Activated CD4-positive, alpha-beta T cell treated with anti-CD3 and anti-CD28 coated beads for 4 hours (primary cell): ENCODE results near the gene SPRED2.
"Not testable (repeated sequence)": the region's sequence is repeated elsewhere in the genome, so short reads cannot be mapped to it uniquely, and the experiment has no call there.

Experiments used
- DNase-seq, 2 donors: peaks; one replicate each; pipeline ENCODE4 v3.0.0-alpha.2; 2020

Gene SPRED2

DNA sequence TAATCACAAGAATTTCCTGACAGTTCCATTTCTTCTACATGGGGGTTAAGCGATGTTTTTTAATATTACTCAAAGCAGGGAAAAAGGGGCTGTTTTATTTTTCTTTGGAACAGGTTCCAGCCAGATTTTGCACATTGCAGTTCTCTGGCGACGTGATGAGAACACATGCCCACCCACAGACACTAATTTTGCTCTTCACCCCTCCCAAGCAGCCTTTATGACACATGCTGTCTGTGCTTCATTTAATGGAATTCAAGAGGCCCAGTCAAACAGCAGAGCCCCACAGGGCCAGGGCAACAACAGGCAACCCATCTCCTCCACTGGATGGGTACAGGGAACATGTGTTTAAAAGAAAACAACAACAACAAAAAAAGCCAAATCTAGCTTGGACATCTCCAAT is 70.8 kb downstream of the SPRED2 start:
- DNase-seq: no peak

DNA sequence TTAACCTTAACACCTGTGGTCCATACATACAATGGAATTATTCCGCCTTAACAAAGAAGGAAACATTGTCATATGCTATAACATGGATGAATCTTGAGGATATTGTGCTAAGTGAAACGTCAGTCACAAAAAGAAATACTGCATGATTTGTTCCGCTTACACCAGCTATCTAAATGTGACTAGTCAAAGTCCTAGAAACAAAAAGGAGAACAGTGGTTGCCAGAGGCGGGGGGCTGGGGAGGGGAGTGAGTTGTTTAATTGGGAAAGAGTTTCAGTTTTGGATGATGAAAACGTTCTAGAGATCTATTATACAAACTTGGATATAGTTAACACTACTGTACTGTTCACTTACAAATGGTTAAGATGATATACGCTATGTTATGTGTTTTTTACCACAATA is 72.0 kb downstream of the SPRED2 start:
- no peak for DNase-seq

DNA sequence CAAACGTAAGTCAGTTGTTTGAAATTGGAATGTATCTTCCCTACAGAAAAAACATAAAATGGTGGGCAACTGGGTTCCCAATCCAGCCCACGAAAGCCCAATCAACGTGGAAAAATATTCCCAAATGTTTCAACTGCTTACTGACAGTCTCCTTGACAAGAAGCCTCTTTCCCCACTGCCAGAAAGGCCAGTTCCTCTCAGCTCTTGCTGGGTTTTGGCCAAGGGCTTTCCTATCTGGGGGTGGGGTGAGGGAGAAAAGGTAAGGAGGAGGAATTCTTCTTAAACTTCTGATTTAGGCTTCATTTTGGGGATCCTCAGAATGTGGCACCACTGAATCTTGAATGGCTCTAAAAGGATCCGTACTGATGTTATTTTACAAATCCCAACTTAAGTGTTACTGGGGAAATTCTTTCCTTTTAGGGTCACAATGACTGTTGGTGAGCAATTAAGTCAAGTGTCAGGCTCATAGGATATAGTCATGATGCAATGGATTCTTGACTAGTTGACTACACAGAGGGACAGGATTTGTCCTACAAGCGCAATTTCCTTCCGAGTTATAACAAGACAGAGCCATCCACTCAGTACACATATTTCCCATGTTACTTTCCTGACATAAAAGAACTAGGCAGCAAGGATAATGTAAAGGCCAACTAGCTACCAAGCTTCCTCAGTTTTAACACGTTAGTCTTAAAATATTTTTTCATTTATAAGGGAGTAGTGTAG is 73.6 kb downstream of the SPRED2 start:
- no peak for DNase-seq

DNA sequence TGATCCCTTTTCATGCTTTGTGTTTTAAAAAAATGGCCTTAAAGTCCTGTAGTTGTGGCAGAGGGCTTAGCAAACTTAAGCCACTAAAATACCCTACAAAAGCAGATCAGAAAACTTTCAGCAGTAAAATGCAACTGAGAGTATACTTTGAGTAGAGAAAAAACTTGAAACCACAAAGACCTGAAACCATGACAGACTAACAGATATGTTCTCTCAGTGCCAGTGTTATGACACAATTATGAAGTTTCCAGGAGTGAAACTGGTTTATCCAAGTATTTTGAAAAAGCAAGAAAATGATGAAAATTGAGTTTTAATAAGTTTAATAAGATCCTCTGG is 74.5 kb downstream of the SPRED2 start:
- no peak for DNase-seq

DNA sequence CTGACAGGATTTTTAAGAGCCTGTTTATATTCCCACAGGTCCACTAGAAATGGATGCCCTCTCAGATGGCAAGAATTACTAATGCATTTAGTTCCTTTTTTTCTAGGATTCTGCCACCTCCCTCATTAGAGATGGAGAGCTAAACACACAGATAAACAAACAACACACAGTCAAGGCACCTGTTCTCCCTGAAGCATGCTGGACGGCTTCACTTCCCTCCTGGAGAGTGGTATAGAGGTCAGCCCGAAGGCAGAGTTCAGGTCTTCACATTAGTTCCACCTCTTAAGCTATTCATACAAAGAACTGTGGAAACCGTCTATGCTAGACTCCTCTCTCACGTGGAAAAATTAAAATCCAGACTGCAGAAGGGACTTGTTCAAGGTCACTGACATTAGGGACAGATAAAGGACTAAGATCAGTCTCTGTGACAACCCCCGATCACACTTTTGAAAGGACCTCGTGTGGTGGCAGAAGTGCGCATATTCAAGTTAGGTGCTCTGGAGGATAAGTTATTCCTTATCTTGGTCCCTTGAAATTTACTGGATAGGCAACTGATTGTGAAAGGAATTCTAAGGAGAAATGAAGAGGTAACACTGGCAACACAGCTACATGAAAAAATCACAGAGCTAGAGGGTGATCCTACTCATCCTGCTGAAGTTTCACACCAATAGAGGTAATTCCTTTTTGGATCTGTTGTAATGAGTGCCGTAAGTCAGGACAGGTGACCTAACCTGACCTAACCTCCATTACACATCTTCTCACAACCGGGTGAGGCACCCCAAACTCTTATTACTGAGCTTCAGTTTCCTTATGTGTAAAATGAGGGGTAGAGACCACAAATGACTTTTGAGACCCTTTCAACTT is 75.1 kb downstream of the SPRED2 start:
- no peak for DNase-seq

DNA sequence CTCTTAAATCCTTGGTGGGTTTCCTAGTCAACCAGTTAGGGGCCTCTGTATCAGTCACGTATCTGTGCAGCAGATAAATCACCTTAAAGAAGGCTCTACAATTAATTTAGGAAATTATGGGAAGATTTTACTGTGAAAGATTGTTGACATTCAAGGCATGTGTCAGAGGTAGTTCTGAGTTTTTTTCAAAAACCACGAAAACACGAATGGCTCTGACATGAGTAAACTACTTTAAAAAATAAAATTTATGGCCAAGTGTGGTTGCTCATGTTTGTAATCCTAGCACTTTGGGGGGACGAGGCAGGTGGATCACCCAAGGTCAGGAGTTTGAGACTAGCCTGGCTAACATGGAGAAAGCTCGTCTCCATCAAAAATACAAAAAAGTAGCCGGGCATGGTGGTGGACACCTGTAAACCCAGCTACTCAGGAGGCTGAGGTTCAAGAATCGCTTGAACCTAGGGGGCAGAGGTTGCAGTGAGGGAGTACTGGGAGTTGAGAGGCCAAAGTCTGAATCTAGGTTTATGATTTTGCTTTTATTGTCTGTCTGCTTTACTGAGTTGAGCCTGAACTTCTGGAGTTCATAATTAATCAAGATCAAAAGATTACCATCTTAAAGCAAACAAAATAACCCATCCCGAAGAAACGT is 77.1 kb downstream of the SPRED2 start:
- DNase-seq: no peak

DNA sequence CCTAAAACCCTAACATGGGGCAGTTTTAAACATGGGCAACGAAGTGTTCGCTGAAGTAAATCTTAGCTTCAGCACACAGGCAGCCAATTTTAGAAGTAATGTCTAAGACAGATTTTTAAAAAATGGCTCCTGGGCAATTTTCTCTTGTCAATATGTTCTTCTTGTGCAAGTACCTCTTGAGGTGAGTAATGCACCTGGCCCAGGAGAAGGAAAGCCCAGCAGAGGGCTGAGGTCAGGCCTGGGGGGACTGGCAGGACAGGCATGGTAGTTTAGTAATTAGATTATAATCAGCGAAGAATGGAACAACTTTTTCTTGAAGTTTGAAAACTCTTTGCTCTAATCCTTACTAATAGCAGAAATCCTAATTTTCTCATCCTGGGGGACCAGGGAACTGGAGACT is 77.6 kb downstream of the SPRED2 start:
- DNase-seq: no peak

DNA sequence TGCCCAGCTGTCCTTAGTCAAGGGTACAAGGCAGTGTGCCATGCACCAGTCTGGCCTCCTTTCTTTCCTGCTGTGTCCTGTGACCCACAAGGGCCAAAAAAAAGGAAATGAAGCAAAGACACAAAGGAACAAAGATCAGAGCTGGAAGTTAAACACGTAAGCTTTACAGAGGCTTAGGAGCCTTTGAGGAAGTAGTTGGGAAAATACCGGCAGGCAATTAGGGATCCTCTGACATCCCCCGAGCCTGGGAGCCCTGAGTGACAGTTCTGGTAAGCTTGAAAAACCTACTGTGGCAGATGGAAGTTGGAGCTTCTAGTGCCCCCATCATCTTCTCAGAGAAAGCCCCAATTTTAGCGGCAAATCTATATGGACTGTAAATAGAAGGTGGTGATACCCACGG is 78.5 kb downstream of the SPRED2 start:
- no peak for DNase-seq

DNA sequence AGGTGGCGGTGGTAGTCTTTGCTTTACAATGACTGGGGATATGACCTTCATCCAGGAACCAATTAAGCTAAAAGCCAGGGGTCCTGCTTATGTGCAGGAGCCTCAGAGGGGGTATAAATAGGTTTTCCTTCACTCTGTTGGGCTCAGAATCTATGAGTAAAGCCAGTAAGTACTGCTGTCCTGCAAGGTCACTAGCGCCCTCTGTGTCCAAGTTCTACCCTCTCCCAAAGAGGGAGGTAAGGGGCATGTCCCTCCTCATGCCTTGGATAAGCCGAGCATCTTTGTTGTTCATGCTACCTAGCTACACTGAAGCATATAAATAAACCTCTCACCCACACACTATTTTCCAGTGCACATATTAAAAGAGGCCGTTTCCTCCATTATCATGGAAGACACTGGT is 79.4 kb downstream of the SPRED2 start:
- no peak for DNase-seq

DNA sequence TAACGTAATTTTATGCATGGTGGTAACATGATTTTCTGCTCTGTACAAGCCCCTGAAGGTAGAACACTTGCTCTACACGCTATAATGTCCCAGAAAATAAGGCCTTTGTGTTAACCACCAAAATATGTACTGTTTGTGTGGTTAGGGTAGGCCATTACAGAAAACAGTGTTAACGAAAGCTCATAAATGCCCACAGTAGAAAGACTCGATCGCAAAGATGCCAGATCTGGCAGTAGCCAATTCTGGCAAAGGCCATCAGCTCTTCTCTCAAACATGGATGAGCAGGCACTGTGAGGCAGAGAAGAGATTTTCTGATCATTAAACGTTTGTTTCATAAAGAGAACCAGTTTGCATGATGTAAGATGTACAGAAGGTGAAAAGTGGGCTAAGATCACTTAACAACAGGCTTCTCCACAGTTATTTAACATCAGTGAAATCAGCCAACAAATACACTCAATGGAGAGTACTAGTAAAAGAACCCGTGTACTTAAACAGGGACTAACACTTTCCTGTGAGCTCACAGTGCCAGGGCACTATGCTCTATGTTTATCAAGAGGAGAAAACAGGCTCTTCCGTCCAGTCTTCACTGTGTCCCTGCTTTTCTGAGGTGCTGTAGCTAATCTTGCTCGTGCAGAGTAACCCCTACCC is 80.3 kb downstream of the SPRED2 start:
- DNase-seq: no peak

DNA sequence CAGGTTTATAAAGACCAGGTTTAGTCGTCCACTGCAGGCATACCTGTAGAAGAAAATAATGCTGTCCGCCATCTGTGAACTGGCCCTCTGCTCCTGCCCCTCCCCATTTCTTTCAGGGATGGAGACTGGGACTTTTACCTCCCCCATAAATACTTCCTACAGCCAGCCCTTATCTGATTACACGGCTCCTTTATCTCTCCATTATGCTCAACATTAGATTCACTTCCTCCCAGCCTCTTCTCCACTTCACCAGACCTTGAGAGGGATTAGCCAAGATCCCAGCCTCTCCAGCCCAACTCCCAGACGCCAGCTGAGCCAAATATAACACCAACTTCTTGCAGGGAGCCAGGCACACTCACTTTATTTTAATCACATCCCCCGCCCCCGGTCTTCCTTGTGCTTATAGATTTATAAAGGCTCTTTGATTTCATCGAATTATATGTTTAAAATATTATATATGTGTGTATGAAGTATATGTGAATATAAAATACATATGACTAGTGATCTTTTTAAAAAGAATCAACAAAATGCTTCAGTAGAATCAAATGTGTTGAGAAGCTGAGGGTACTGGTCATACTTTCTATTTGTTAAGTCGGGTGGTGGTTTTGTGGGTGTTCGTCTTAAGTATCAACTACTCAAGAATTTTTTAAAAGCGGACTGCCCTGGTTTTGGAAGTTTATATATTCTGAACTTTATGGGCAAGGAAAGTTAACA is 81.0 kb downstream of the SPRED2 start:
- no peak for DNase-seq

DNA sequence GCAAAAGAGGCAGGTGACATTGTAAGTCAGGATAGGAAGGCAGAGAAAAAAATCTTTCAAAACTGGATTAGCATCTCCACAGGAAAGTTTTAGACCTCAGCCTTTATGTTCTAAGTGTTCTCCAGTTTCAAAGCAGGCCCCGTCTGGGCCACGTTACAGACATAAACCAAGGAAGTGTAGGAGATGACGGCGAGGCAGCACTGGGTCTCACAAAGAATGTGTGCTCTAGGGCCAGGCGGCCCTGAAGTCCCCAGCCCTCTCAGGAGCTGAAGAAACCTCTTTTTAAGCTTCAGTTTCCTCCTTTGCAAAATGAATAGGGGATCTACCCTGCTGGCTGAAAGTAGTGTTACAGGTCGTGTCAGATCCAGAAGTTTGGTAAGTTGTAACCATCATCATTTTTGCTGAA is 81.7 kb downstream of the SPRED2 start:
- no peak for DNase-seq

DNA sequence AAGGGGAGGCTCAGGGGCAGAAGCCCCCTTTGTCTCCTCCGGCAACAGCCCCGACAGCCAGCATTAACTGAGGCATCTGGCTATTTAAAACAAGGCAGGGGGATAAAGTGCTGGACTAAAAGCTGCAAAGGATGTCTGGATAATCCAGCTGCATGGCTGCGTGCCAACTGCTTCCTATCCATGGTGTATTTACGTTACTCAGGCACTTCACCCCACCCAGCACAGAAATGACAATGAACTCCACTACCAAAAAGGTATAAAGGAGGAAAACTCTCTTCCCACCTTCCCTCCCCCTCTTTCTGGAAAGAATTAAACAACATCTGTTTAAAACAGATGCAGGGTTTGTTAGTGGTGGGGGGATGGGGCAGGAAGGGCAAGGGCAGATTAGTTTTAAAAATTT is 82.5 kb downstream of the SPRED2 start:
- DNase-seq: no peak

DNA sequence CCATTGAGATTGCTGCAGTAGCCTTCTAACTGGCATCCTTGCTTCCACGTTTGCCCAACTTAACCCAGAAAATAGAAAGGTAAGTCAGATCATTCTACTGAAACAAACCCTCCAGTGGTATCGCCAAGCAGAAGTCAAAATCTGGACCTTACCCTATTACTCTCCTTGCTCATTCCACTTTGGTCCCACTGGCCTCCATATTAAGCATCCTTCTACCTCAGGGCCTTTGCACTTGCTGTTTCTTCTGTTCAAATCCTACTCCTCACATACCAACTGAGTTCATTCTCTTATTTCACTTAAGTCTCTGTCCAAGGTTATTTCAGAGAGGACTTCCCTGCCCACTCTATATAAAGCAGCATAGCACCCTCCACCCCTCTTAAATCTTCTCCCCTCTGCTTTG is 84.5 kb downstream of the SPRED2 start:
- DNase-seq: no peak

DNA sequence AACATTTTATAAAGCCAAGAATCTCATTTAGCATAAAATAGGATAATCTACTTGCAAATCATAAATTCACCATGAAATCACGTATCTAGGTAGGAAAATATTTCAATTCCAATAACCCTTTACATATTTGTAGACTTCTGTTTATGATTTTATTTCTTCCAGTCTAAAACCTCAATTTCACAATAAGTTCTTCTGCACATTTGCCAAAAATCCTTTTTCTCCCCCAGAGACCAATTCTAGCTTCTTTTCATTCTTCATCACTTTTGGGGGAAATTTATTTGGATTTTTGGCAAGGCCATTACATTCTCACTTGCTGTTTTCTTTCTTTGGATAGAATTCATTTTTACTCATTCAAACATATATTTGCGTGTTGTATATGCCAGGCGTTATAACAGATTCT is 86.8 kb downstream of the SPRED2 start:
- no peak for DNase-seq

DNA sequence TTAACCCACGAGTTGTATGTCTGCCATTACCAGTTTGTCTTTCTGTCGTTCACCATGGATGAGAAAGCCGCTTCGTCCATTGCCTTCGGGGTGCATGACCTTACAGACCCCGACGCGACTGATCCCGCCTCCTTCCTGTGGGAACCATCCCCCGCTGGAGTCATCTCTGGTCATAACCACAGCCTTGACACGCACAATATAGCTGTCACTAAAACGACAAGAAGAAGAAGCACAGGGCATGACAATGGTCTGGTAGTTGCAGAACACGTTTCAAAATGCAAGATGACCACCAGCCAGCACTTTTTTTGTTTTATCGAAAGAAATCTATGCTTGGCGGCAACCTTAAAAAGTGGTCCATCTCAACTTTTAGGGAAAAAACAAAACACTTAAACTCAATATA is 87.7 kb downstream of the SPRED2 start:
- no peak for DNase-seq

DNA sequence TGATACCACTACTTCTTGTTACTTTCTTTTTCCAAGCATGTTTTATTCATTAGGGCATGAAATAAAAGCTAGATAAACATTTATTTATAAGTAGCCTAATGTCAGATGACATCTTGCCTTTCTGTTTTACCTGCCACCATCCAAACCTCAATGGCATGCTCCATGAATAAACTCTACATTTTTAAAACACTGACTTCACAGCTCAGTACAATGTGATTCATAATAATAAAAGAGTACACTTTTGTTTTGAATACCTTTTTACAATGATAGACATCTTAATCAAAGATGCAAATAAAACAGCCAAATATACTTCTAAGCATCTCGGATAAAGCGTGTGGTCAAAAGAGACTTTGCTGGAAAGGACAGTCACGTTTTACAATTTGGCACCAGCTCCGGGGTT is 88.2 kb downstream of the SPRED2 start:
- DNase-seq: no peak

DNA sequence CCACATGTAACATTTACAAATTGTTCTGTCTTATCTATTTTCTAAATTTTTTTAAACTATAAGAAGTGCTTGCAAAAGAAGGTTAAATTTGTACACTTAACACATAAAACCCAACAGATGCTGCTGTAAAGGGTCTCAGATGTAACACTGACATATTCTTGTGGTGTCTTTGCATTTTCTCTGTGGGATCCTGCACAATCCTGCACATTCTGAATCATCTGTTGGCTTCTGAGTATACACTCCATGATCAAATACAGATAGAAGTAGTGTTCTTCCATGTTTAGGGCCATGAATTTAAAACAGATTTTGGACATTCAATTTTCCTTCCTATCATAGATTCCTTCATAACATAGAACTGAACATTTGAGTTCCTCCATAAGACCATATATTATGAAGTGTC is 89.0 kb downstream of the SPRED2 start:
- DNase-seq: no peak

DNA sequence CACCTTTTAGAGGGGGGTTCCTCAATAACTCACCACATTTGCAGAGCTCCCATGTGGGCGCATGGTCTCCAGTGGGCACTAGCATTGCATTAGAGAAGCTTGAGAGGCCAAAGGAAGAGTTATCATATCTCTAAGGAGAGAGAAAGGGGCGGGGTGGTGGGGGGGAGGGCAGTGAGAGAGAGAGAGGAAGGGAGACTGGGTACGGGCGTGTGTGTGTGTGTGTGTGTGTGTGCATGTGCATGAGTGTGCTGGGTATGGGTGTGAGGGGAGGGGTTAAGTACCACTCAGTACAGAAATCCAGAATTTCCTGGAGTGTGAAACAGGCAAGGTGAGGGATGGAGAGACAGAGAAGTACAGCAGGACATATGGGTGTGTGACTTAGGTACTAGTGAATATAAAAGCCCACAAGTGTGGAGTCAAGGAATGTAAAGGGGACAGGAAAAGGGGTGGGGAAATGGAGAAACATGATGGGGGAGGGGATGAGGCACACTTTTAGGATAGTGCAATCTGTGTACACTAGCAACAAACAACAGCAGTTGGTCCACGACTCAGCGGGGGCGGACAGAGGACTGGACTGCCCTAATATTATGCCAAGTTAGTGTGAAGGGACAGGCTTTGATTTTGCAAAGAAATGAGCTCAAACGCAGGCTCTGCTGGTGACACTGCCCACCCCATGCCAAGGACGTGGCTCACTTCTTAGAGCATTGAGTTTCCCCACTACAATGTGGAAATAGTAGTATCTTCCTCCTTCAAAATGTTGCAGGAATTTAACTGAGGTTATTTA is 91.3 kb downstream of the SPRED2 start:
- DNase-seq: no peak

DNA sequence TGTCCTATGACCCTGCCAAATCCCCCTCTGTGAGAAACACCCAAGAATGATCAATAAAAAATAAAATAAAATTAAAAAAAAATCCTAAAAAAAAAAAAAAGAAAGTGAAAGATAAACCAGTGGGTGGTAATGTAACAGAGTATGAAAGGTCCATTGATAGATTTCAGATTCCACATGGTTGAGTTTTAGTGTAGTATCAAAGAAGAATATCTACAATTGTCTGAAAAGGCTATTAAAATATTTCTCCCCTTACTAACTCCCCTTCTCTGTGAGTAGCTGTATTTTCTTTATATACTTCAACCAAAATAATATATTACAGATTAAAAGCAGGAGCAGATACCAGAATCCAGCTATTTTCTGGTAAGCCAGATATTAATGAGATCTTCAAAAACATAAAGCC is 92.8 kb downstream of the SPRED2 start:
- DNase-seq: no peak

DNA sequence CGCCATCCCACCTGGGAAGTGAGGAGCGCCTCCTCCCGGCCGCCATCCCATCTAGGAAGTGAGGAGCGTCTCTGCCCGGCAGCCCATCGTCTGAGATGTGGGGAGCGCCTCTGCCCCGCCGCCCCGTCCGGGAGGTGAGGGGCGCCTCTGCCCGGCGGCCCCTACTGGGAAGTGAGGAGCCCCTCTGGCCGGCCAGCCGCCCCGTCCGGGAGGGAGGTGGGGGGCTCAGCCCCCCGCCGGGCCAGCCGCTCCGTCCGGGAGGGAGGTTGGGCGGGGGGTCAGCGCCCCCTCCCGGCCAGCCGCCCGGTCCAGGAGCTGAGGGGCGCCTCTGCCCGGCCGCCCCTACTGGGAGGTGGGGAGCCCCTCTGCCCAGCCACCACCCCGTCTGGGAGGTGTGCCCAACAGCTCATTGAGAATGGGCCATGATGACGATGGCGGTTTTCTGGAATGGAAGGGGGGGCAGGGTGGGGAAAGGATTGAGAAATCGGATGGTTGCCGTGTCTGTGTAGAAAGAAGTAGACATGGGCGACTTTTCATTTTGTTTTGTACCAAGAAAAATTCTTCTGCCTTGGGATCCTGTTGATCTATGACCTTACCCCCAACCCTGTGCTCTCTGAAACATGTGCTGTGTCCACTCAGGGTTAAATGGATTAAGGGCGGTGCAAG is 93.4 kb downstream of the SPRED2 start:
- DNase-seq: not testable (repeated sequence)

DNA sequence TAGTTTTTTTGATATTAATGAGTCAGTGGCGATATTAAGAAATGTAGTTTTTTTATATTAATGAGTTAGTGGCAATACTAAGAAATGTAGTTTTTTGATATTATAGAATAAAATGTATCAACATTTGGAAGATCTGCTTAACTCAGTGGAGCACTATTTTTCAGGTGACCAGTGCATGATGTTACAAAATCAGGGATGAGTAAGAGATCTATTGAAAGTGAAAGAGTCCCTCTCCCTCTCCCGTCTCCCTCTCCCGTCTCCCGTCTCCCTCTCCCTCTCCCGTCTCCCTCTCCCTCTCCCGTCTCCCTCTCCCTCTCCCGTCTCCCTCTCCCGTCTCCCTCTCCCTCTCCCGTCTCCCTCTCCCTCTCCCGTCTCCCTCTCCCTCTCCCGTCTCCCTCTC is 94.5 kb downstream of the SPRED2 start:
- DNase-seq: not testable (repeated sequence)
